NCI-H2107 treated with DMSO at 0.1 percent for 48 hours (cell line): ENCODE measurements around the gene DSC2.

Experiments used
- DNase-seq: peaks from one replicate; lab custom pipeline; 2025; ENCODE audit not compliant: unreplicated experiment; lab: John Stamatoyannopoulos, UW

Gene DSC2

DNA sequence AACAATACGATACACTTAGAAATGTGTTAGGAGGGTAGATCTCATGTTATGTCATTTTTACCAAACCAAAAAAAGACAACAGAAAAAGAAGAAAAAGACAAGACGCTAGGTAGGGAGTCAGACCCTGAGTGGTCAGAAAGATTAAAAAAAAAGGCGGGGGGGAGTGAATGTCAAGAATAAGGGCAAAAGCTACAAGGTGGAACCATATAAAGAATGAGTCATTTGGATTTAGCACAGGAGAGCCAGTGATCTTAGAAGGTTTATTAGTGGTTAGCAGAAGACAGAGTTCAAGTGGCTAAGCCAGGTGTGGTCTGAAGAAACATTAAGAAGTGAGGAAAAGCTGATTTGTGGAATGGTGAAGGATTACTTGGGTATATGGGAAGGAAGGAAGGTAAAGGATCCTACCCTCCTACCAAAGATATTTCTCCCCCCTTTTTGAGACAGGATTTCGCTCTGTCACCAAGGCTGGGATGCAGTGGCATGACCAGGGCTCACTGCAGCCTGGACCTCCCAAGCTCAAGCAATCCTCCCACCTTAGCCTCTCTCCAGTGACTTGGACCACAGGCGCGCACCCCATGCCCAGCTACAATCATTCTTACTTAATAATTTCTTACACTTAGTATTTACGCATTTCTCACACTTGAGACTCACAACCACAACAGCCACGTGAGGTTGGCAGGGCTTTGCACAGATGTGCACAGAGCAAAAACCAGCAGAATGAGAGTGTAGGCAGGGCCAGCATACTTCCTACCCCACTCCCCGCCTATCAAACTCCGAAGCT lies 2.6 kb downstream of the DSC2 start:
- DNase-seq = no peak

DNA sequence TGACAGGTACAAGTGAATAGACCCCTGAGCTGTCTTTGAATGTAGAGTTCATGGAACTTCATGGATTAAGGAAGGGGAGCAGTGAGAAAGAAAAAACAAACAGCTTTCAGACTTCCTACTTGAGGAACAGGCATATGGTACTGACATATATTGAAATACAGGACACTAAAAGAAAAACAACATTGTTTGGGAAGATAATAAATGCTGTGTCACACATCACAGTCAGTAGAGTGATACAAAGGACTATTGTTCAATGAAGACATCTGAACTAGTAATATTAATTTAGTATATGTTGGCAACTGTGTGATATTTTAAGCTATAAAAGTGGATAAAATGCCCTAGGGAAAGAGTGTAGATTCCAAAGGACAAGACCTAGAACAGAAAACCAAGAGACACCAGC lies 3.3 kb downstream of the DSC2 start:
- DNase-seq = no peak

DNA sequence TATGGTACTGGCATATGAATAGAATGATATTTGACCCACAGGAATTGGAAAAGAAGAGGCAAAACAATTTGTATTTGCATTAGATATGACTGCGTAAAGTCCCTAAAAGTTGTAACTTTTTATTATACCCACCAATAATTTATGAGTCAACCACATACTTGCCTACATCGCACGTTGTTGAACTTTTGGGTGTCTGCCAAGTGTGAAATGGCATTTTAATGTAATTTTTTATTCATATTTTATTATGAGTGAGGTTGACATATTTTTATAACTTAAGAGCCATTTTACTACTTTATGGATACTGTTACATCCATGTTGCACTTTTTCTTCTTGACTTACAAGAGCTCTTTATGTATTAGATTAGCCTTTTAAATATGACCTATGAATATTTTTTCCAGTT lies 4.6 kb downstream of the DSC2 start:
- no peak for DNase-seq

DNA sequence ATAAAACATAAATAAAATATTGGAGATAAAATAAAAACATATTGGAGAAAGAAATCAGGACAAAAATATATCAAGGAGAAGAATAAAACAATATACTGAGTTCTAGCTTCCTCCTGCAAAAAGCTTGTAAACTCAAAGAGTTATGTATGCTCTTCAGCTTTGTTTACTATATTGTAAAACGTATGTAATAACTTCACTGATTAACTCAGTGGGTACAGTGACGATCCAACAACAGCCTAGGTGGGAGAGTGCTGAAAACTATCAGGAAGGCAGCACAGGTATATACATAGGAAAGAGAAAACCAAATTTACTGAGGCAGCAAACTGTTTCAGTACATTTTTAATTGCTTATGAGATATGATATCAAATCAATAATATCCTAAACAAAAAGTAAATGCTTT lies 8.3 kb downstream of the DSC2 start:
- DNase-seq = no peak

GRCh38 chr18:31093294-31093693 lies 8.9 kb downstream of the DSC2 start:
- DNase-seq = no peak

DNA sequence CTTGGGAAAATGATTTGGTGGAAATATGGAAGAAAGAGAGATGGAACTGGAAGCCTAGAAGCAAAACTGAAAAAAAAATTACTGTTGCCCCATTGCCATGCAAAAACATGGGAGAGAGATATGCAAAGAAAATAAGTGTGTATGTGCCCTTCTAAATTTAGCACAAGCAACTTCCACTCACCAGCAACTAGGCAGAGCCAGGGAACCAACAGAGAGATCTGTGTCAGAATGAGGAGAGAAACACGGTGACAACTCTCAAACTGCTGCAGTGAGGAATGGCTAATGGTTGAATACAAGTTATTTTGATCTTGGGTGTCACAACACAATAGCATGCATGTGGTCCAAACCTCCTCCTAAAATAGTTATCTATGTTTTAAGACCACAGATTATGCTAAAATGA lies 10.9 kb downstream of the DSC2 start:
- no peak for DNase-seq

GRCh38 chr18:31088532-31088931 lies 13.7 kb downstream of the DSC2 start:
- no peak for DNase-seq

DNA sequence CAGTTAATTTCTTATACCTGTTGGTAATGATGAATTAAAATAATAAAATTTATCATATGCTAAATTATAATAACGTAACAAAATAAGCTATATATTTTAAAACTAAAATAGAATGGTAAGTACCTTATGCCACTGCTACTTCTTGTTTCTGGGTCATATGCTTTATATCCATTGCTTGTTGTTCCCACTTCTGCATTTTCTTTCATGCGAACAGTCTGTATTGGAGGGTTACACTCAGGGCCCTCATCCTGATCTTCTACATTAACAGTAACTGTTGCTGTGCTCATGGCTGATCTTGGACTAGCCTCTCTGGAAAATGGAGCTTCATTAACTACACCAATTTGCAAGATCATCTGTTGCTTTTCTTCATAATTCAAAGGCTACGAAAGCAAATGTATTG lies 22.2 kb downstream of the DSC2 start:
- DNase-seq = no peak

- no peak for DNase-seq
Observed at GRCh38 chr18:31077878-31078277, 24.3 kb downstream of the DSC2 start.

- no peak for DNase-seq
Observed at GRCh38 chr18:31072175-31072574, 30.0 kb downstream of the DSC2 start.

DNA sequence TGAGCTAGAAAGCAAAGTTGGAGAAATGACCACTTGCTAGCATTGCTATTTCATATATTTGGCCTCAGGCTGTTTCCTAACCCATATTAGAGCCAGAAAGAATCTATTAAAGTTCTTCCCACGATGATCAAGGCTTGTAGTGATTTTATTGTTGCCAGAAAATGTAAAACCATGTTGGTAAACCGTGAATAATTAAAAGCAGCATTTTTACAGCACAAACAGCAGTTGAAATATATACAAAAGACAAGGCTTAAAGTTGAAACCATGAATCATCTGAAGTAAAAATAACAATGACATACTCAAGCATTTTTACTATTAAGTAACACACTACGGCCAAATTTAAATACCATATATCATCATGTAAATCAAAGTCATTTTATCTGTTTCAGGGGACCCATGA lies 32.0 kb downstream of the DSC2 start:
- DNase-seq = no peak

- DNase-seq = no peak
Observed at GRCh38 chr18:31066266-31066665, 36.0 kb downstream of the DSC2 start.

- no peak for DNase-seq
Observed at GRCh38 chr18:31065036-31065773, 37.0 kb downstream of the DSC2 start.

GRCh38 chr18:31064130-31064529 lies 38.1 kb downstream of the DSC2 start:
- no peak for DNase-seq

DNA sequence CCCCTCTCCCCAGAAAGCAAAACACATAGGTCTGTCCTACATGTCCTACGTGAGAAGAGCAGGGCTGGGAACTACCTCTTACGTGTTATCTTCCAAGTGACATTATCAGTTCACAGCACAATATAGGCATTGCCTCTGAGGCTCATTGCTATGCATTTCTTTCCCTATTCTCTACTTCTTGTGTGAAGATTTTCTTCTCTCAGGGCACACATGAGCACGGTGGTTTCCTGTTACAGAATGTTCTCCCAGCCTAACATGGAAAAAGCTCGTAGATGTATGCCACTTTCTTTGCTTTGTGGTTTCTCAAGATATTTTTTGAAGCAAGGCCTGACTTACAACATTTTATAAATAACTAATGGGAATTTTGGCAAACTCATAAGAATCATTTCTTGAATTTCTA lies 40.3 kb downstream of the DSC2 start:
- no peak for DNase-seq

- no peak for DNase-seq
Observed at GRCh38 chr18:31058897-31059296, 43.3 kb downstream of the DSC2 start.

- DNase-seq = no peak
Observed at GRCh38 chr18:31057917-31058316, 44.3 kb downstream of the DSC2 start.

- DNase-seq = no peak
Observed at GRCh38 chr18:31057051-31057450, 45.2 kb downstream of the DSC2 start.

DNA sequence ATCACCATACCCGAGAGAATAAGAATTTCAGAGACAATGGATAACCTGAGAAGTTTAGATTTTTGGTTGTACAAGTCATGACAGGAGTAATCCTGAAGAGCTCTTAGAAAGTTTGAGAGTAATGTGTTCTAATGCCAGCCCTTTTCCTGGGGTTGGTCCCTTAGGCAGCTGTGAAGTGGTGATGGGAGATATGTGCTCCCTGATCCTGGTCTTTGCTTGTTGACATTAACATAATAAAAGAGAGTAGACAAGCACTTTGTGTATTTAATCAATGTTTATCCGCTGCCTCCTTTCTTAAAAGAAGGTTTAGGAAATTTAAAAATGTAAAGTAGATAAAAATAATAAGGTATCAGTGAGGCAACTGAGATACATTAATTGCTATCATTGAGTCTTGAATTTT lies 45.9 kb downstream of the DSC2 start:
- DNase-seq = no peak

- DNase-seq = no peak
Observed at GRCh38 chr18:31050635-31051034, 51.6 kb downstream of the DSC2 start.

DNA sequence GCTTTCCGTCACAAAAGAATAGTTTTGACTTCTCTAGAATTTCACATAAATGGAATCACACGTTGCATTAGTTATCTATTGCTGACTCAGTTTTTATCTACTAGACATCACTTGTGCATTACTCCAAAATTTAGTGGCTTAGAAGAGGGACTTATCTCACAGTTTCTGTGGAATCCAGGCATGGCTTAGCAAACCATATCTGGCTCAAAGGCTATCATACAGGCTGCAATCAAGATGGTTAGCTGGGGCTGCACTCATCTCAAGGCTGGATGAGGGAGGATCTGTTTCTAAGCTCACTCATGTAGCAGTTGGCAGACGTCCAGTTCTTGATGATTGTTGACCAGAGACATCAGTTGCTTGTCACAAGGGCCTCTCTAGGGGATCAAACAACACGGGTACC lies 53.0 kb downstream of the DSC2 start:
- DNase-seq = no peak

- DNase-seq = no peak
Observed at GRCh38 chr18:31048216-31048615, 54.0 kb downstream of the DSC2 start.

DNA sequence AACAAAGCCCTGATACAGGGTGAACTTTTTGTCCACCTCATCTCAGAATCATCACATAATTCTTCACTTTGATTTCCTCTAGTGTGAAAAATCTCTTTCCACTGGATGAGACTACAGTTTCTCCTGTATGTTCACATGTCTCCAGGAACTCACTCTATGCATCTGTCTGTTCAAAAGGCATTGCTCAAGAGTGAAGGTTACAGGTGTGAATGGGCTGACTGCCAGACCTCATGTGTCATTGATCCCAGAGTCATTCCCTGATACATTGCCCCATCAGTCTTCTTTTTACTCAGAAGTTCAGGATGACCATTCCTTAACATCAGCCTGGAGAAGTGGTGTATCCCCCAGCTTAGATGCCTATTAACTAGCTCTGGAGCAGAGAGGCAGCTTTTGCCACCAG lies 55.3 kb downstream of the DSC2 start:
- DNase-seq = no peak
